Effector memory CD8-positive, alpha-beta T cell (primary cell): Measurements from ENCODE around the gene CD7.

Experiments used
- ATAC-seq: fragments of 150-1000 bp; cut with Tn5 transposase; replicated peaks from 2 replicates; pipeline ENCODE4 v1.10.0; 2021; ENCODE audit warnings: mild to moderate bottlenecking, moderate library complexity
- DNase-seq, 3 experiments: peaks; one replicate each; pipeline ENCODE4 v3.0.0; 2021
- H3K27ac Mint-ChIP-seq, 2 donors: one replicate each; pipeline ENCODE4 v1.8.0; 2022; ENCODE audit warnings: mild to moderate bottlenecking in 2 of 2, mixed read lengths in 2 of 2, moderate library complexity in 2 of 2
- H3K27me3 Mint-ChIP-seq, 2 donors: one replicate each; pipeline ENCODE4 v1.8.0; 2022; ENCODE audit warnings: mixed read lengths in 2 of 2
- H3K36me3 Mint-ChIP-seq: one replicate; pipeline ENCODE4 v1.8.0; 2022; ENCODE audit warnings: mild to moderate bottlenecking, moderate library complexity, mixed read lengths; ENCODE audit not compliant: insufficient read depth
- H3K4me1 Mint-ChIP-seq, 2 donors: one replicate each; pipeline ENCODE4 v1.8.0; 2022; ENCODE audit warnings: low read depth in 2 of 2, mixed read lengths in 2 of 2
- H3K4me3 Mint-ChIP-seq, 2 donors: one replicate each; pipeline ENCODE4 v1.8.0; 2022; ENCODE audit warnings: mild to moderate bottlenecking in 2 of 2, mixed read lengths in 2 of 2, moderate library complexity in 2 of 2
- H3K9me3 Mint-ChIP-seq, 2 donors: one replicate each; pipeline ENCODE4 v1.8.0; 2022; ENCODE audit warnings: mixed read lengths in 2 of 2

The CD7 gene

DNA sequence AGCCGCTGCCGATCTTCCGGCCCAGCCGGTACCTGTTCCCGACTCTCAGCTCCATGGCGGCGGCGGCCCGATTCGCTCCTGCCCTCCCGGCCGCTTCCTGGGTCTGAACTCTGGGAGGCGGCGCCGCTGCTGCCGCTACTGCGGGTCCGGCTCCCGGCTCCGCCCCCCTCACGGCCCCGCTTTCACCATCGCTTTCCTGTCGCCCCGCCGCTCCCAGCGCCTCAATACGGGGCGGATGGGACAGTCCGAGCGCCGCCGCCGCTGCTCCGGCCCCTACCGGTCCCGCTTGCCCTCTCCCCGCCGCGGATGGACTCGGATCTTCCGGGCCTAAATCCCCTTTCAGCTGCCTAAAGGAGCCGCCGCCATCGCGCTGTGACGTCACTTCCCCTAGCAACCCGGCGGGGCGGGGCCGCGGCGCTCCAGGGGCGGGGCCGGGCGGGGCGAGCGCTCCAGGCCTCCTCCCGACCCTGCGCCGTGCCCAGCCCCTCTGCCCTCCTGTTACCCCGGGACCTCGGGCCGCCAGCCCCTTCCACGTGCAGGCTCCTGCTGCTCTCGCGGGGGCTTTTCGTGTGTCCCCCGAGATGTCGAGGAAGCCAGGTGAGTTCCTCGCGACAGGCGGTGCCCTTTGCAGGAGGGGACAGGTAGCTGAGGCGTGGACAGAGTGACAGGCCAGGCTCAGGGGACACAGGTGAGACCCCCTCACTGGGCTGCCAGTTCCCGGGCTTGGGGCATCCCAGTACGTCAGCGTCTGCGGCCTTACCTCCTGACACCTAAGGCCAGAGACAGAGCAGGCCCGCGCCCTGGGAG lies 43.9 kb downstream of the CD7 start, which contains the start of gene CSNK1D:
Gene CSNK1D, minus strand, starts transcription at position 374 of the 807 bp plus-strand sequence. Its CDS starts 319 bp downstream, at position 55.
- peak within 1 kb of the TSS; percentile 99 for H3K27ac Mint-ChIP-seq
- ATAC-seq (peak; percentile 81), DNase-seq (peak; percentile 86 to 90 (median 86))
- no peaks in the 10 kb centered on the region for H3K27me3 Mint-ChIP-seq
- peaks cover 50% of the 10 kb centered on the region for H3K36me3 Mint-ChIP-seq
- peak within 1 kb of the TSS; percentile 82 to 95 for H3K4me3 Mint-ChIP-seq
- H3K9me3 Mint-ChIP-seq: no peaks in the 10 kb centered on the region
- H3K4me1 Mint-ChIP-seq: peaks cover 33 to 35% of the 10 kb centered on the region in 2 donors

DNA sequence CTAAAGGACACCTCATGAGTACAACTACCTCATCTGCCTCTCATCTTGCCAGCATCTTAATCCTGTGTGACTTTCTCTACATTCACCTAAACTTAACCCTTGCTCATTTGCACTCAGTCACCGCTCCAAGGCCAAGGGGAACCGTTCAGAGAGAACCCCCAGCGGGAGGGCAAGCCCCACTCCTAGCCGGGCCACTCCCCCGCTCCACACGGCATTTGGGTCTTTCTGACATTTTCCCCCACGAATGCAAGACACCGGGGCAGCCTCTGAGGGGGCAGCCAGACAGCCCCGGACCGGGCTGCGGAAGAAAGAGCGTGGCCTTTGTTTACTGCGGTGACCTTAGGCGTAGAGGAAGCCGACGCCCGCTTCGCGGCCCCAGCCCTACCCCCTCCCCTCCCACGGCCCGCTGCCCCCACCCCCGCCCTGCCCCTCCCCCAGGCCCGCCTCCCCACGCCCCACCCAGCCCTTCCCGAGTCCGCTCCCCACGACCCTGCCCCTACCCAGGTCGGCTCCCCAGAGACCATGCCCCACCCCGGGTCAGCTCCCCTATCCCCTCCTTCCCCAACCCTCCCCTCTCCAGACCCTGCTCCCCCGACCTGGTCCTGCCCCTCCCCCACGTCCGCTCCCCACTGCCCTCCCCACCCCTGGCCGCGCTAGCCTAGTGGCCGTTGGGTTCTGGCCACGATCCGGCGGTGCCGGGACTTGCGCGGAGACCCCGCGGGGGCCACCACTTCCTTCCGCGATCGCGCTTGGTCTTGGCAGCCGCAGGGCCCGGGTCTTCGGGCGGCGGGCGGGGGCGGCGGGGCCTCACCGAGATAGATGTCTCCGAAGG lies 44.7 kb downstream of the CD7 start:
- peaks cover 57% of the 10 kb centered on the region for H3K36me3 Mint-ChIP-seq
- DNase-seq (peak in 1 of 3 experiments; percentile 35), ATAC-seq (peak; percentile 40)
- H3K9me3 Mint-ChIP-seq: no peaks in the 10 kb centered on the region
- H3K4me1 Mint-ChIP-seq: peaks cover 37 to 44% of the 10 kb centered on the region in 2 donors
- H3K27ac Mint-ChIP-seq: peak overlapping the region; percentile 99
- no peaks in the 10 kb centered on the region for H3K27me3 Mint-ChIP-seq
- H3K4me3 Mint-ChIP-seq: peak overlapping the region; percentile 82 to 95

DNA sequence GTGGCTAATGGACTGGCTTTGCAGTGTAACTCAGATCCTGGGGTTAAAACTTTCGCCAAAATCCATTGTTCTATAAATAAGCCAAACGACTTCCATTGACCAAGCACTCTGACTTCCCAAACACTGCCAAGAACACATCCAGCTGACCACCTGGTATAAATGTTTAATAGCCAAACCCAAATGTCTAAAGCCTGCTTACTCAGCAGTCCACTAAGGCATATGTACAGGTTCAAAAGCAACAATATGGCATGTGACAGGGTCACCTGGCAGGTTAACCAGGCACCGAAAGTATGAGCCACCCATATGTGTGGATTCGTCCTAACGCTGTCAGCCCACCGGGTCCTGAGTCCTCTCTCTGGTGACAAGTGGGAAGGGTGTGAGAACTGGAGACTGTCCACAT lies 46.0 kb downstream of the CD7 start:
- H3K4me3 Mint-ChIP-seq: peak overlapping the region; percentile 82 to 95
- no peak overlapping the region for H3K27ac Mint-ChIP-seq
- ATAC-seq: no peak
- DNase-seq: no peak
- no peaks in the 10 kb centered on the region for H3K27me3 Mint-ChIP-seq
- peaks cover 70% of the 10 kb centered on the region for H3K36me3 Mint-ChIP-seq
- H3K4me1 Mint-ChIP-seq: peaks cover 47 to 54% of the 10 kb centered on the region in 2 donors
- no peaks in the 10 kb centered on the region for H3K9me3 Mint-ChIP-seq

DNA sequence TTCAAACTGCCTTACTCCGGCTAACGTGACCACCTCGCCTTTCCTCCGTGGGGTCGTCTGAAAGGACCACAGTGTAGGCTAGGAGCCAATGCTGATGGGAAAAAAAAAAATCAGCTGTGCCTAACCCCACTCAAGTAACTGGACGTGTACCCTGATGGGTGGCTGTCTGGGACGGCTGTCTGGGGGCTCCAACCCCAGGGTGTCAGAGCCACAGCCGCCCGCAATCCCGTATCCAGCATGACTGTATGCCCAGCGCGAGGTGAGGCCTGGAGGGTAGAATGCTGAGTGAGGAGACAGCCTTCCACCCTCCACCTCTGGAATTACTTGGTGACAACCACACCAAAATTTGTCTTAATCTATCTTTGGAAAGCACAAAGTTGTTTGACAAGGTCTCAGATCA lies 46.8 kb downstream of the CD7 start:
- Mint-ChIP-seq H3K4me3 (peak overlapping the region; percentile 82 to 95), H3K36me3 (peaks cover 77% of the 10 kb centered on the region), H3K4me1 (peaks cover 52 to 55% of the 10 kb centered on the region in 2 donors), H3K27ac (peak overlapping the region; percentile 74 to 82), H3K27me3 (no peaks in the 10 kb centered on the region), H3K9me3 (no peaks in the 10 kb centered on the region)
- no peak for DNase-seq
- no peak for ATAC-seq

DNA sequence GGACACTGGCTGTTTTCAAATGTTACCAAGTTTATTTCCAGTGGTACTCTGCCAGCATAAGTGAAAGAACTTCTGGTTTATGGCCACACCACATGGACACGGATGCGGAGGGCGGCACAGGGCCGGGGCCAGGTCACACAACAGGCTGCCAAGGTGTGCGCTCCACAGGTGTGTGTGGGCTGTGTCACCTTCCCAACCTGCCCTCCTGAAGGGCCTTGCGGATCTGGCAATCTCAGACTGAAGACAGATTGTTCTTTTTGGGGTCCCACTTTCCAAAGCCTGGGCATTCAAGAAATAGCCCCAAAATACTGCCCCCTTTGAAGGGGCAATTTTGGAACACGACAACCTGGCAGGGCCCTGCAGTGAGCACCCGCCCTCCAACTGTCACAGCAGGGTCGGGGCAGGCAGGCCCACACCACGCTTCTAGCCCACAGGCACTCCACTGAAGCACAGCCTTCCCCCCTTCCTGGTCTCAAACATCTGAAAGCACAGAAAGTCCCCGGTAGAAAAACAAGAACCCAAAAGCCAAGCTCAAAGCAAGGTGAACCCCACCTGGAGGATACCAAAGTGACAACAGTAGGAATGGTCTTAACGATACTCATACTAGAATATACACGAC lies 47.4 kb downstream of the CD7 start:
- H3K27ac Mint-ChIP-seq: peak overlapping the region; percentile 74 to 82
- peaks cover 84% of the 10 kb centered on the region for H3K36me3 Mint-ChIP-seq
- DNase-seq (no peak), ATAC-seq (no peak)
- H3K4me3 Mint-ChIP-seq: peak overlapping the region; percentile 82 to 95
- peaks cover 52 to 55% of the 10 kb centered on the region in 2 donors for H3K4me1 Mint-ChIP-seq
- H3K9me3 Mint-ChIP-seq: no peaks in the 10 kb centered on the region
- H3K27me3 Mint-ChIP-seq: no peaks in the 10 kb centered on the region

DNA sequence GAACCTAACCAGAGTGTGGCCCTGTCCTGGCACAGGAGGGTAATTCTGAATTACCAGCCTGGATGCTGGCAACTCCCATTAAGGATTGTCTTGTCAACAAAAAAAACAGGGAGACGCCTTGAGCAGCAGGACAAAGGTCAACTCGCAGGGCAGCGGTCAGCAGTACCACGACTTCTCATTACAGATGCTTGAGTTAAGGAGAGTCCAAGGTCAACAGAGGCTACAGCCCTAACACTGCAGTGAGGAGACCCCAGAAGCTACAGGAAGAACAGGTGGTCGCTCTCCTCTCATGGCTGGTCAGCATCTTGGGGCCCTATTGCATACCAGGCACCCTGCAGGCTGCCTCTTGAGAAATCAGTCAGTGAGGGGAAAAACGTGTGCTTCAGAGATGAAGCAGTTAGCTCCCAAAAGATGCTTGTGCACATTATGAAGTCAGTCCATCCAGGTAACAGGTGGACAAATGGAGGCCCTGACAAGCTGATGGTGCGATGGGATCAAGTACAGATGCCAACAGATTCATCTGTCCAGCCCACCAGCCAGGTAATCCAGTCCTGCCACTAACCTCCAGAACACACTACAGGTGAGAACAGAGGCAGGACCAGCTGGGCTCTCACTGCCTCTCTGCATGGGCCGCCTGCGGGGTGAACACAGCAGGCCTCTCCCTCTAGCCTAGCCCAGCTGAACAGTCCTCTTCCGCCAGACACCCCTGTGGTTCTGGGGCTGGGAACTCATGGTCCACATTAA lies 48.1 kb downstream of the CD7 start:
- peaks cover 52 to 55% of the 10 kb centered on the region in 2 donors for H3K4me1 Mint-ChIP-seq
- peaks cover 91% of the 10 kb centered on the region for H3K36me3 Mint-ChIP-seq
- peak overlapping the region; percentile 74 to 82 for H3K27ac Mint-ChIP-seq
- ATAC-seq (no peak), DNase-seq (no peak)
- H3K4me3 Mint-ChIP-seq: peak overlapping the region; percentile 59 to 82
- no peaks in the 10 kb centered on the region for H3K27me3 Mint-ChIP-seq
- H3K9me3 Mint-ChIP-seq: no peaks in the 10 kb centered on the region

DNA sequence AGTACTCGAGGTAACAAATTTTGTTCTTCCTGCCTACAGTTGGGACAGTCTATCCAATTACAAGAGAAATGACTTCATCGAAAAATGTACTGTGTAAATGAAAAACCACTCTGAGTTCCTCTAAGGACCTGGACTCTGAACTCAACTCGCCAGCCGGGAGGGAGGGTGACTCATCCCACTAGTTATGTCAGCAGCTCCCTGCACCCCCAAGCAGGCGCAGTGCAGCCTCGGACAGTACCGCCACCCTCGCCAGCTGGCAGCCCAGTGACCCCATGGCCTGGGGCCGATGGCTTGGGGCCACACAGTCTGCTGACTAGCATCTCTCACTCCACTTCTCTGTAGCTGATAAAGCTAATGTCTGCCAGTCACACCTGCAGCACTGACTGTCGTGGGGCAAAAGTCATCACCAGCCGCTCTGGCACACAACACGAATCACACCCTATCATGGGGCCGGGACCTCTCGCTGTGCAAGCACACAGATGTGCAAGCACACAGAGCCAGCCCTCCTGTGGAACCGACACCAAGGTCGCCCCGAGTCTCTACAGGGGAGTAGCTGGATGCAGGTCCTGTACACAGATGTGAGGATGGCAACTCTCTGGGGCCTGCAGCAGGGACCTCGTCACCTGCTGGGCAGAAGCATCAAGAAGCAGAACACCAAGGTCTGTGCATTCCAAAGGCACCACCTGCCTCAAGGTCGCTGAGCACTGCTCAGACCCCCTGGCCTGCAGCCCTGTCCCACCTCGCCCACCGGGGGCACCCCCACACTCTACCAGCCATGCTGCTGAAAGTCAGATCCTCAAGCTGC lies 49.6 kb downstream of the CD7 start:
- no peaks in the 10 kb centered on the region for H3K27me3 Mint-ChIP-seq
- peak; percentile 58 for ATAC-seq
- H3K36me3 Mint-ChIP-seq: peaks cover 97% of the 10 kb centered on the region
- H3K27ac Mint-ChIP-seq: peak overlapping the region; percentile 70 to 82
- no peak for DNase-seq
- peak overlapping the region; percentile 59 to 82 for H3K4me3 Mint-ChIP-seq
- no peaks in the 10 kb centered on the region for H3K9me3 Mint-ChIP-seq
- peaks cover 52 to 55% of the 10 kb centered on the region in 2 donors for H3K4me1 Mint-ChIP-seq

DNA sequence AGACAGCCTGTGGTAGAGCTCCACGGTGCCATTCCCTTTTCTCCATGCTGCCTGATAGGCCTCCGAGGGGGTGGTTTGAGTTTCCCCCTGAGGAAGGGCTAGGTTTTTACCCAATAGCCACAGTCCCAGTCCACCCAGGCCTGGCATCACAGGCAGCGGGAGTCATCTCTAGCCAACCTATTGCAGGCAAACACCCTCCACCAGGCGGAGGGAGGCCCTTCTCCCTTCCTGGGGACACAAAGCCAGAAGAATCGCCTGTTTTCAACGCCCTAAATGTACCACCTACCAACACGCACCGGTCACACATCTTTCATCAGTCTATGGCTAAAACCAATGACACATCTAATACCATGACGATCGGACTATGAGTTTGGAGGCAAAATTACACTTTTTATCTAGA lies 51.3 kb downstream of the CD7 start:
- H3K36me3 Mint-ChIP-seq: peaks cover 96% of the 10 kb centered on the region
- H3K9me3 Mint-ChIP-seq: no peaks in the 10 kb centered on the region
- peaks cover 44 to 46% of the 10 kb centered on the region in 2 donors for H3K4me1 Mint-ChIP-seq
- ATAC-seq (no peak), DNase-seq (no peak)
- no peaks in the 10 kb centered on the region for H3K27me3 Mint-ChIP-seq
- peak overlapping the region; percentile 15 to 70 for H3K27ac Mint-ChIP-seq
- H3K4me3 Mint-ChIP-seq: peak overlapping the region in 1 of 2 donors; percentile 12
